Measurements from ENCODE around the gene NAV3.
"Not testable (repeated sequence)": the region's sequence is repeated elsewhere in the genome, so short reads cannot be mapped to it uniquely, and the experiment has no call there.

NAV3 gene

DNA sequence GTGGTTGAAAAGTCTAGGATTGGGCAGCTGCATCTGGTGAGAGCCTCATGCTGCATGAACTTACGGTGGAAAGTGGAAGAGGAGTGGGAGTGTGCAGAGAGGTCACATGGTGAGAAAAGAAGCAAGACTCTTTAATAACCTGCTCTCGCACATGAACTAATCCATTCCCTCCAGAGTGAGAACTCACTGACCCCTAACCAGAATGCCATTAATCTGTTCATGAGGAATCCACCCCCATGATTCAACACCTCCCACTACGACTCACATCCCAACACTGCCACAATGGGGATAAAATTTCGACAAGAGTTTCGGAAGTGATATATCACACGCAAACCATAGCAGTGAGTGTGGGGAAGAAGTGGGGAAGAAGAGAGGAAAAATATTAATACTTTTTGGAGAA, 377.4 kb downstream of the NAV3 start:
- no peak for DNase-seq

DNA sequence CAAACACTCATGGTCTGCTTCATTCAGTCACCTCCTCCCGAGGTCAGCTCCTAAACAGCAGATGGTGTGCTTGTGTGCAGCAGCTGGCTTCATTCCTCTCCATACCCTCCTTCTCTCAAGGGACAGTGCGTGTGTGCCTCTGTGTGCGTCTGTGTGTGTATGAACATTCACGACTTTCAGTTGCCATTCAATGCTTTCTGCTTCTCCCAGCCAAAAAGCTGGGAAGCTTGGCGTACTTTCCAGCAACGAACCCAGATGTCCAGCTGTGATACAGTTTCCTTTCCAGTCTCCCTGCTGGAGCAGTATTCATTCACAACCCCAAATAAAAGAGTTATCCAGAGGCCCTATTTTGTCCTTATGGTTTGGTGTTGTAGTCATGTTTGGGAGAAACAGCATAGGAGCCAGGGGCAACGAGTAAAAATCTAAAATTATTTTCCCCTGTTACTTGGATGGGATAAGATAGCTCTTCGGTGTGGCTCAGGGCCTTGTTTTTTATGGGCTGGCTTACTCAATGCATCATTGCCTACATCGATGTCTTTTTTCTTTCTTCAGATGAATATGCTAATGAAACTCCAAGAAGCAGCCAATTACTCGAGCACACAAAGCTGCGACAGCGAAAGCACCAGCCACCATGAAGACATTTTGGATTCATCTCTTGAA, 379.3 kb downstream of the NAV3 start:
- no peak for DNase-seq

- DNase-seq: no peak
Measured at GRCh38 chr12:78210506-78210860, 379.8 kb downstream of the NAV3 start.

GRCh38 chr12:78210894-78211302, 380.2 kb downstream of the NAV3 start:
- DNase-seq: no peak

DNA sequence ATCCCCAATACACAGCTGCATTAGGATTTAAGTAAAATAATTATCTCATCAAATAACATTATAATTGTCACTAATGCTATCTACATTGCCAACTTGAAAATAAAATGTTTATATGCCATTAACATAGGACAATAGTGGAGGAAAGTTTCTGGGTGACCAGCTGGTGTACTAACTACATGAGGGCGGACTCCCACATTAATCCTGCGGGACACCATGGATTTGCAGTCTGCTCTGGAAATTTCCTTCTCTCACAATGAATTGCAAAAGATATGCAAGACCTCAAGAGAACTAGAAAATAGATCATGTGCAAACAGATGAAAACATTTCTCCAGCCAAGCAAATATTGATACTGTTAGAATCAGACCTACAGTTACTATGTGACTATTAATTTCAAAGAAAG, 390.1 kb downstream of the NAV3 start:
- DNase-seq: no peak

DNA sequence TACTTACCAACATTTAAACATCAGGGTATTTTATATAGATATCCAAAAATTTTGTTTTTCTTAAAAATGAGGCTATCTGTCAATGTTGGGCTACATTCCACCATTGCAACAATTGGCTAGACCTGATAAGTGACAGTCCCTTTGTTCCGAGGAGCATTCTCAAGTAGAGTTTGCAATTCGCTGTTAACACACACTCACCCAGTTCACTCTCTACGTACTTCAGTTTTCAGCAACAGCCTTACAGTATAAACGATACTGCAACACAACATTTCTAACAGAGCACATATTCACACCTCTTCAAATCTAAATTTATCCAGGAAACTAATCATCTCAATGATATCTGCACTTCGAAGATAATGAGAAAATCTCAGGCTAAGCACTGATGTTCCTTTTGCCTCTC, 393.5 kb downstream of the NAV3 start:
- no peak for DNase-seq

DNA sequence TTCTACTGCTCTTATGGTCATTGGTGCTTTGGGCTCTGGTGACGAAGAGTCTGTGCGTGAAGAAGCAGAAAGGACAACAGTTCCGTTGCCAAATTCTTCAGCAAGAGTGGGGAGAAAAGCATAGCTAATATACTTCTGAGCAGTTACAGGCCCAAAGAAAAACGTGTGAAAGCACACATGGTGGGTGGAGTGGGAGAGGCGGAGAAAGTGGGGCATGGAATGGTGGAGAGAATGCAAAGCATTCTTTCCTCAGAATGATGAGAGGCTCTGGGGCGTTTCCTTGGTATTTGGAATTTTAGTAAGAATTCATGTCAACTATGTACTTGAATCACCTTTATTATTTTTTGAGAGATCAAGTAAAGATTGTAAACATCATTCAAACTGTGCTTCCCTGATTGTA, 396.1 kb downstream of the NAV3 start:
- no peak for DNase-seq

DNA sequence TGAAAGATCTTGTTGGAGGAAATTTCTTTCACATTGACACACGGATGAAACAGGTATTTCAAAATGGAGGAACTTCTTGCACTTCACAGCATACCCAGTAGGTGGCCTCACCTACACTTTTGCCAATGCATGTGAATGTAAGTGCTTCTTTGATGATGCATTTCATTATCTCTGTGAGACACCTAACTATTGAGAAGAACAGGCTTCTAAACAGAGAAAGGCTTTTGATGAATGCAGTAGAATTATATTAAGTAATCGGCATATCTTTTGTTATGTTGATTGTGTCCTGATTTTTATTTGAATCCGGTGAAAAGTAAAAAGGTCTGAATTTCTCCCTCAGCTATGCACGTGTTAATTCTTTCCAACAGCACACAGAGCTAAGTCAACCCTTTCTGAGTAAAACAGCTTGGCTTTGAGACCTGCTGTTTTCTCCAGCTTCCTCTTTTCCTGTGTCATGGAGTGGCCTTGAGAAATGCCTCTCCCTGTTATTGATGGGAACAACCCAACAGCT, 399.0 kb downstream of the NAV3 start:
- peak; percentile 0 for DNase-seq

- no peak for DNase-seq
Measured at GRCh38 chr12:78232756-78233155, 402.1 kb downstream of the NAV3 start.

DNA sequence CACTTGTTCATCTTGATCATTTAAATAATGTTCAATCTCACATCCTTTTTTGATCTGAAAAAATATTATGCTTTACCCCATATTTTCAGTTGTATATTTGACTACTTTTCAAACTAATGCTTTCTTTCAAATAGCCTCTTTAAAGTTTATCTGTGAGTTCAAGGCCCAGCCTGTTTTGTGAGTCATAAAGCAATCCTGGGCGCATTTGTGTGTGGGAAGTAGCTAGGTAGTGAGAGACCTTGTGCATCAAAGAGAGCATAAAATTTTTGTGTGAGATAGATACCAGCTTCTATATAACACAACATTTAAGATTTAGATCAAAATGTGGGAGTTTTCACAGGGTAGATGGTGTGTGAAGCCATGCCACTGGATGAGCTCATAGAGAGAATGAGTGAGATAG, 405.6 kb downstream of the NAV3 start:
- no peak for DNase-seq

DNA sequence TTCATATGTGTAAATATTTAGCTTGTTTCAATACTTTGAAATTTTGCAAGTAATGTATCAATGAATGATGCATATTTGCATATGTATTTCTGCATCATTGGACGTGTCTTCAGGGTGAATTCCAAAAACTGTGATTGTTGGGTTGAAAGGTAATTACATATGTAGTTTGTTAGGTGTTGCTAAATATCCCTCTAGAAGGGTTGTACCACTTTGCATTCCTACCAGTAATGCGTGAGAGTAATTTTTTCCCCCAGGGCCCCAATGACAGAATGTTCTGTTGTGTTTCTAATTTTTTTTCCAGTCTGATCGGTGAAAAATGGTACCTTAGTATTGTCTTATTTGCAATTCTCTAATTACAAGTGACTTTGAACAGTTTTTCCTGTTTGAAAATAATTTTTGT, 408.9 kb downstream of the NAV3 start:
- DNase-seq: no peak

DNA sequence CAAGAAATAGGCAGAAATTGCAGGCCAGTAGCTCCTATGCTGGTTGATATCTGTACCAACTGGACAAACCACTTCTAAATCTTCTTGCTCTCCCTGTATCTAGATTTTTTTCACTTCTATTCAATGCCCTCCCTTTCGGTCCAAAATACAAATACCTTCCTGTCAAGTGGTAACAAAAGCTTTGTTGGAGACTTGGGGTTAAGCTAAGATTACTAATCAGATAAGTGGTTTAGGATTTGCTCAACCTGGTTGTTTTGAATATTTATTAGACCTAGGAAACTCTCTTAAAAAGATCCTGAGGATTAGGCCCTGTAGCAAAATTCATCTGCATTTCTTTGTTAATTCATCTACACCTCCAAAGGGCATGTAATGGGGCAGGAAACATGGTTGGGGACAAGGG, 410.1 kb downstream of the NAV3 start:
- DNase-seq: no peak

GRCh38 chr12:78241446-78241845, 410.8 kb downstream of the NAV3 start:
- no peak for DNase-seq

GRCh38 chr12:78244916-78245507, 414.3 kb downstream of the NAV3 start:
- DNase-seq: no peak

GRCh38 chr12:78248321-78248720, 417.6 kb downstream of the NAV3 start:
- no peak for DNase-seq

- DNase-seq: no peak
Measured at GRCh38 chr12:78249578-78249977, 418.9 kb downstream of the NAV3 start.

DNA sequence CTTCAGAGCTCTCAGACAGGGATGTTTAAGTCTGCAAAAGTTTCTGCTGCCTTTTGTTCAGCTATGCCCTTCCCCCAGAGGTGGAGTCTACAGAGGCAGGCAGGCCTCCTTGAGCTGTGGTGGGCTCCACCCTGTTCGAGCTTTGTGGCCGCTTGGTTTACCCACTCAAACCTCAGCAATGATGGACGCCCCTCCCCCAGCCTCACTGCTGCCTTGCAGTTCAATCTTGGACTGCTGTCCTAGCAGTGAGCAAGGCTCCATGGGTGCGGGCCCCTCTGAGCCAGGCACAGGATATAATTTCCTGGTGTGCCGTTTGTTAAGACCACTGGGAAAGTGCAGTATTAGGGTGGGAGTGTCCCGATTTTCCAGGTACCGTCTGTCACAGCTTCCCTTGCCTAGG, 427.0 kb downstream of the NAV3 start:
- DNase-seq: not testable (repeated sequence)

DNA sequence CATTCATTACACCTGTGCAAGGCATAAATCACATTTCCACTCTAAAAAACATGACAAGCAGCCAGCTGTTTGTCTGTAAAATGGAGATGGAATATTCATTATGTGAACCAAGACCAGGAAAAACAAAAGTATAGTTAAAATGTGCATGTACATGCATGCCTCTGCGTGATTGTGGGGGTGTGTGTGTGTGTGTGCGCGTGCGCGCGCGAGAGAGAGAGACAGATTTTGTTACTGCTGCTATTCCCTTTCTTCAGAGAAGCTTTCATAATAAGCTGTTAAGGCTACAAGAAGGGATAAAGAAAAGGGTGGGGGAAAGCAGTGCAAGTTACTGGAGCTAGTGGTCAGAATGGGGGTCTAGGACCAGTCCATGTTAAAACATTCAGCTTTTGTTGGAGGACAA, 430.3 kb downstream of the NAV3 start:
- DNase-seq: no peak

DNA sequence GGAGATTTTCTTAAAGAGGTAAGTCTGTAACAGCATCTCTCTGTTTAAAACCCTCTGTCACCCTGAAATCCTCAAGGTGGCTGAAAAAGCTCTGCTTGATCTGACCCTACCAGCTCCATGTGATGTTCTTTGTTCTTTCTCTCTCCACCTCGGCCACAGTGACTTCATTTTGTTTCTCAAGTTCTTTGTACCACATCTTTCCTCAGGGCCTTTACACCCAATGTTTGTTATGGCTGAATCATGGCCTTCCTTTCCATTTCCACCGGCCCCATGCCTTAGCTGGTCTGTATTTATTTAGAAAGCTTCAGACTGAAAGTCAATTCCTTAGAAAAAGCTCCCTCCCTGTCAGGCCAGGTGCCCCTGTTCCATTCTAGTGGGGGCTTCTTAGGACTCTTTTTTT, 431.2 kb downstream of the NAV3 start:
- DNase-seq: no peak
